K562 (cell line): ENCODE data around the gene THOC5. TPM values are rescaled to one million over a fixed set of nuclear protein-coding genes. Genes with fewer than 3 reads are reported as not detected.

ENCODE experiments used
- BACH1 ChIP-seq: fragments of 200-800 bp; sonication (Bioruptor generic); IDR thresholded peaks from 2 replicates; pipeline ENCODE4 v1.6.1; 2016; ENCODE audit warnings: missing genetic modification characterization, missing compliant biosample characterization
- BCL6 ChIP-seq: fragments of 250-450 bp; sonication (Bioruptor Pico); IDR thresholded peaks from 2 replicates; pipeline ENCODE4 v1.4.0; 2020
- BCLAF1 ChIP-seq, 2 experiments: fragments of 450-650 bp in 1 of 2; IDR thresholded peaks; 2 replicates each; pipeline ENCODE4 v1.6.1; 2011 to 2017; ENCODE audit warnings: low read depth in 2 of 2, antibody characterized with exemption in 1 of 2, borderline replicate concordance in 1 of 2, low read length in 1 of 2, mild to moderate bottlenecking in 1 of 2, mixed read lengths in 1 of 2; ENCODE audit not compliant: control insufficient read depth in 1 of 2
- CREM ChIP-seq: IDR thresholded peaks from 2 replicates; pipeline ENCODE4 v1.6.1; 2014; ENCODE audit warnings: antibody characterized with exemption, low read depth
- CTCF ChIP-seq, 3 experiments: IDR thresholded peaks in 2 of 3; conservative IDR thresholded peaks in 1 of 3; 2 replicates each; pipeline ENCODE4 v1.5.1; 2011 to 2012; ENCODE audit warnings: low read length in 3 of 3, mild to moderate bottlenecking in 3 of 3, control low read depth in 2 of 3, improper control_type of control experiment in 1 of 3, inconsistent platforms in 1 of 3, low read depth in 1 of 3, mixed read lengths in 1 of 3, moderate library complexity in 1 of 3; ENCODE audit not compliant: insufficient read depth in 2 of 3
- HCFC1 ChIP-seq: IDR thresholded peaks from 2 replicates; pipeline ENCODE4 v1.6.1; 2012; ENCODE audit warnings: low read depth, low read length, improper control_type of control experiment
- HEY1 ChIP-seq: fragments of 250-450 bp; sonication (Bioruptor Pico); IDR thresholded peaks from 2 replicates; pipeline ENCODE4 v1.5.0; 2020; ENCODE audit warnings: mild to moderate bottlenecking, moderate library complexity, borderline replicate concordance
- TCFL5 ChIP-seq: fragments of 250-450 bp; sonication (Bioruptor Pico); conservative IDR thresholded peaks from 2 replicates; pipeline ENCODE4 v1.6.1; 2021; ENCODE audit warnings: mild to moderate bottlenecking, moderate library complexity, matching md5 sums
- ZKSCAN1 ChIP-seq: fragments of 150-350 bp; IDR thresholded peaks from 2 replicates; pipeline ENCODE4 v1.6.1; 2016; ENCODE audit warnings: low read depth, low read length
- ZNF24 ChIP-seq: fragments of 450-650 bp; IDR thresholded peaks from 2 replicates; pipeline ENCODE4 v1.6.1; 2016
- polyA plus RNA-seq, 8 experiments: library from polyadenylated mRNA; depleted of rRNA in 4 of 8; stranded (reverse) in 5 of 8; unstranded in 3 of 8; fragments of >200 nt; fragmentation: Nextera tagmentation in 2 of 8; fragmentation: Illumina TruSeq in 1 of 8; extraction: Ambion mirVana in 2 of 8; extraction: Trizol in 1 of 8; gene quantifications; 2 replicates each; pipeline versions ENCODE4 v1.2.1 to v1.2.3, GENCODE V29; 2011 to 2014; ENCODE audit warnings: inconsistent platforms in 1 of 8, missing spikeins in 1 of 8
- total RNA-seq, 7 experiments: library from RNA; depleted of rRNA in 6 of 7; stranded (reverse); fragments of >200 nt in 6 of 7; fragmentation: Illumina TruSeq in 2 of 7; extraction: Trizol in 2 of 7; gene quantifications; 2 replicates each; pipeline versions ENCODE4 v1.2.1 to v1.2.3, GENCODE V29; 2011 to 2021; ENCODE audit warnings: low replicate concordance in 1 of 7
- TF ChIP-seq, protein P1 (sequence below): fragments of 250-450 bp; sonication (Bioruptor Pico); IDR thresholded peaks from 2 replicates; pipeline ENCODE4 v1.5.0; 2021; ENCODE audit warnings: mild to moderate bottlenecking, moderate library complexity
- TF ChIP-seq, protein P2 (sequence below): sonication (generic); formaldehyde crosslinking; IDR thresholded peaks from 2 replicates; pipeline ENCODE4 v1.8.1; 2023; ENCODE audit warnings: mild to moderate bottlenecking, missing genetic modification reagents
- TF ChIP-seq, protein P3 (sequence below): fragments of 450-650 bp; formaldehyde crosslinking; IDR thresholded peaks from 2 replicates; pipeline ENCODE4 v1.4.0; 2020; ENCODE audit warnings: mild to moderate bottlenecking, moderate library complexity
- TF ChIP-seq, protein P4 (sequence below): fragments of 250-450 bp; sonication (Bioruptor Pico); IDR thresholded peaks from 2 replicates; pipeline ENCODE4 v1.5.0; 2021

THOC5 gene
- total and polyA plus RNA-seq, 9 of the 15 experiments (the other 6 are each of a cell fraction or from before 2014, with no cell fraction given): 45.3 to 96.5 (median 51.4) TPM

- TF ChIP-seq BCLAF1 (IDR thresholded peaks at IDR 0.05; ENCODE audit: borderline replicate concordance in 1 of 2, control insufficient read depth in 1 of 2, low read depth in 2 of 2, low read length in 1 of 2): no peak
- TF ChIP-seq, protein P1, sequence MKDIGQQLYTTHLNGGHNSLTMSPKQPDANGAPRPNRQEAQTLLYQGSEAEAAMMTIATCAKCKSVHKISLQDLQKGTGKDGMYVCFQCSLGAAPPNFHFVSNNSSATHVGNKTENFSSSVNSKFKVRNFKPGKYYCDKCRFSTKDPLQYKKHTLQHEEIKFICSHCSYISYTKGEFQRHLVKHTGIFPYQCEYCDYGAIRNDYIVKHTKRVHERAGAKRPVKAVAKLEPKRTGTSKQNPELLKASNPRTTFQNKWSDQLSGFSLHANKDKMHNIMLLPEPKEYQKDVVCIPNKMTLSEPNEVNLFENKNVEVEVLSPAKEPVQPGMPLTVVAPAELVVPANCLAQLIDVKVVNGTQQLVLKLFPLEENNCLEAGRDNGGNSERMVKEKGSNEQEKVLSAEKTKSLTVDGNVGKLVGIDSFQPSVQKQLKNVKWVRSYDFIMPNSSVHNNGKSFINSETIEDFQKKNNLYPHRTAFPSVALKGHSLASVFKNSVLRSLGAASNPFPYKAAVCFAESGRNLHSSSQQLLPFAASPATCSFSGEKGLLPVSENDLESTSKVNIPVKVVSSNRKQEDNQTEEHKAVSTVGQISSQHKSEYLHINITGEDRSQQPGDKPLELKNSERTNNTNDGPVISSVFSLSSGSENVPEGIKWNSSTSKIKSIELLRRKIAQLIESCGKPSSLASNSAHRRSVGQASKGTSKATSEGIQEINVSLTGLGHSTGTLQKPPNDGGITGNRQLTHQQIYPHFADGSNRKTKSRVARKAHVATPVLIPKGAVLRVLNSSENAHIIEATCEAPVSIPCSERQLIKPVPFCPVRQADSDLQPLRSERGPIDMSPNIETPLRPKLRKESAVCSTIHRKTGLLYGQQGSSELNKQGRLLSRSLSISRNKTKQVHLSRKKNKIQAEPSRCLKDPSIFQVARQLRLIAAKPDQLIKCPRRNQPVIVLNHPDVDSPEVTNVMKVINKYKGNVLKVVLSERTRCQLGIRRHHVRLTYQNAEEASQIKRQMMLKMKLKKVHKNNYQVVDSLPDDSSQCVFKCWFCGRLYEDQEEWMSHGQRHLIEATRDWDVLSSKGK: no peak
- TF ChIP-seq, protein P2, sequence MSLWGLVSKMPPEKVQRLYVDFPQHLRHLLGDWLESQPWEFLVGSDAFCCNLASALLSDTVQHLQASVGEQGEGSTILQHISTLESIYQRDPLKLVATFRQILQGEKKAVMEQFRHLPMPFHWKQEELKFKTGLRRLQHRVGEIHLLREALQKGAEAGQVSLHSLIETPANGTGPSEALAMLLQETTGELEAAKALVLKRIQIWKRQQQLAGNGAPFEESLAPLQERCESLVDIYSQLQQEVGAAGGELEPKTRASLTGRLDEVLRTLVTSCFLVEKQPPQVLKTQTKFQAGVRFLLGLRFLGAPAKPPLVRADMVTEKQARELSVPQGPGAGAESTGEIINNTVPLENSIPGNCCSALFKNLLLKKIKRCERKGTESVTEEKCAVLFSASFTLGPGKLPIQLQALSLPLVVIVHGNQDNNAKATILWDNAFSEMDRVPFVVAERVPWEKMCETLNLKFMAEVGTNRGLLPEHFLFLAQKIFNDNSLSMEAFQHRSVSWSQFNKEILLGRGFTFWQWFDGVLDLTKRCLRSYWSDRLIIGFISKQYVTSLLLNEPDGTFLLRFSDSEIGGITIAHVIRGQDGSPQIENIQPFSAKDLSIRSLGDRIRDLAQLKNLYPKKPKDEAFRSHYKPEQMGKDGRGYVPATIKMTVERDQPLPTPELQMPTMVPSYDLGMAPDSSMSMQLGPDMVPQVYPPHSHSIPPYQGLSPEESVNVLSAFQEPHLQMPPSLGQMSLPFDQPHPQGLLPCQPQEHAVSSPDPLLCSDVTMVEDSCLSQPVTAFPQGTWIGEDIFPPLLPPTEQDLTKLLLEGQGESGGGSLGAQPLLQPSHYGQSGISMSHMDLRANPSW (CRISPR knock-in tag): no peak
- no peak for TF ChIP-seq ZKSCAN1
- no peak for TF ChIP-seq BACH1
- TF ChIP-seq CREM: peak; percentile 39; the same call in 1 of the 2 replicates
- no peak for TF ChIP-seq BCL6 (CRISPR knock-in tag)
- TF ChIP-seq, protein P3, sequence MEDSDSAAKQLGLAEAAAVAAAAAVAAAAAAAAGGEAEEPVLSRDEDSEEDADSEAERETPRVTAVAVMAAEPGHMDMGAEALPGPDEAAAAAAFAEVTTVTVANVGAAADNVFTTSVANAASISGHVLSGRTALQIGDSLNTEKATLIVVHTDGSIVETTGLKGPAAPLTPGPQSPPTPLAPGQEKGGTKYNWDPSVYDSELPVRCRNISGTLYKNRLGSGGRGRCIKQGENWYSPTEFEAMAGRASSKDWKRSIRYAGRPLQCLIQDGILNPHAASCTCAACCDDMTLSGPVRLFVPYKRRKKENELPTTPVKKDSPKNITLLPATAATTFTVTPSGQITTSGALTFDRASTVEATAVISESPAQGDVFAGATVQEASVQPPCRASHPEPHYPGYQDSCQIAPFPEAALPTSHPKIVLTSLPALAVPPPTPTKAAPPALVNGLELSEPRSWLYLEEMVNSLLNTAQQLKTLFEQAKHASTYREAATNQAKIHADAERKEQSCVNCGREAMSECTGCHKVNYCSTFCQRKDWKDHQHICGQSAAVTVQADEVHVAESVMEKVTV: no peak
- peak; percentile 85 for TF ChIP-seq HCFC1
- TF ChIP-seq HEY1 (CRISPR knock-in tag): no peak
- no peak for TF ChIP-seq ZNF24
- TF ChIP-seq CTCF (IDR thresholded peaks at IDR 0.05 in 2 of 3, conservative IDR thresholded peaks at IDR 0.05 in 1 of 3; ENCODE audit: insufficient read depth in 2 of 3, low read depth in 1 of 3, low read length in 3 of 3): no peak
- TF ChIP-seq, protein P4, sequence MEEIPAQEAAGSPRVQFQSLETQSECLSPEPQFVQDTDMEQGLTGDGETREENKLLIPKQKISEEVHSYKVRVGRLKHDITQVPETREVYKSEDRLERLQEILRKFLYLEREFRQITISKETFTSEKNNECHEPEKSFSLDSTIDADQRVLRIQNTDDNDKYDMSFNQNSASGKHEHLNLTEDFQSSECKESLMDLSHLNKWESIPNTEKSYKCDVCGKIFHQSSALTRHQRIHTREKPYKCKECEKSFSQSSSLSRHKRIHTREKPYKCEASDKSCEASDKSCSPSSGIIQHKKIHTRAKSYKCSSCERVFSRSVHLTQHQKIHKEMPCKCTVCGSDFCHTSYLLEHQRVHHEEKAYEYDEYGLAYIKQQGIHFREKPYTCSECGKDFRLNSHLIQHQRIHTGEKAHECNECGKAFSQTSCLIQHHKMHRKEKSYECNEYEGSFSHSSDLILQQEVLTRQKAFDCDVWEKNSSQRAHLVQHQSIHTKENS (CRISPR knock-in tag): no peak
- TF ChIP-seq TCFL5 (CRISPR knock-in tag): no peak
Observed at GRCh38 chr22:29457730-29458129, 95.8 kb downstream of the THOC5 start (continued).
